Spleen (tissue), 7 donors: Measurements from ENCODE around the gene PITRM1.

ENCODE experiments used
- POLR2A ChIP-seq, 3 donors: fragments of 450-650 bp; IDR thresholded peaks; one replicate each; pipeline ENCODE4 v1.5.1; 2017; ENCODE audit warnings: antibody characterized with exemption in 3 of 3, mild to moderate bottlenecking in 1 of 3
- TF ChIP-seq, protein P1 (sequence below), 11 experiments: fragments of 200-600 bp in 7 of 11; fragments of 450-650 bp in 4 of 11; sonication (generic) in 4 of 11; IDR thresholded peaks in 8 of 11; conservative IDR thresholded peaks in 3 of 11; 1 replicate in 7 of 11; 2 replicates in 4 of 11; pipeline versions ENCODE4 v1.4.0 to v1.8.0; 2016 to 2021; ENCODE audit warnings: antibody characterized with exemption in 11 of 11, inconsistent platforms in 4 of 11, mild to moderate bottlenecking in 1 of 11
- donor health status: DM: no; HTN: no; CAD: no; lungs with moderate emphysema.
- donor health status: DM: no; HTN: no; CAD: no.
- donor health status: DM: no; HTN: no; CAD: no.

DNA sequence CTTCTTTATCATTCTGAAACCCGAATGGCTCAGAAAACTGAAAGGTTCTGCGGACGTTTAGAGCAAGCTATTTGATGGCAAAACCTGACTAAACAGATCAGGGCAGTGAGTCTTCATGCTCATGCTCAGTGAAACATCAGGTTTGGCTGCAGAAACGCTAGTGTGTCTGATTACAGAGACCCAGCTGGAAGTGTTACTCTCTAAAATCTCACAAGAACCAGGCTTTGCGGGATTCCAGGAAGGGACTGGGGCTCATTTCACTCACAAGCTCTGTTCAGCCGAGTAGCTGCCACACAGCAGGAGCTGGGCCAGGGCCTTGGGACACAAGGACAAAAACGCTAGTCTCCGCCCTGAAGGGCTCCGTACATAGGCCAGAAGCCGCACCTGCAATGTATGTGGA lies 2.9 kb downstream of the PITRM1 start:
- TF ChIP-seq, protein P1, sequence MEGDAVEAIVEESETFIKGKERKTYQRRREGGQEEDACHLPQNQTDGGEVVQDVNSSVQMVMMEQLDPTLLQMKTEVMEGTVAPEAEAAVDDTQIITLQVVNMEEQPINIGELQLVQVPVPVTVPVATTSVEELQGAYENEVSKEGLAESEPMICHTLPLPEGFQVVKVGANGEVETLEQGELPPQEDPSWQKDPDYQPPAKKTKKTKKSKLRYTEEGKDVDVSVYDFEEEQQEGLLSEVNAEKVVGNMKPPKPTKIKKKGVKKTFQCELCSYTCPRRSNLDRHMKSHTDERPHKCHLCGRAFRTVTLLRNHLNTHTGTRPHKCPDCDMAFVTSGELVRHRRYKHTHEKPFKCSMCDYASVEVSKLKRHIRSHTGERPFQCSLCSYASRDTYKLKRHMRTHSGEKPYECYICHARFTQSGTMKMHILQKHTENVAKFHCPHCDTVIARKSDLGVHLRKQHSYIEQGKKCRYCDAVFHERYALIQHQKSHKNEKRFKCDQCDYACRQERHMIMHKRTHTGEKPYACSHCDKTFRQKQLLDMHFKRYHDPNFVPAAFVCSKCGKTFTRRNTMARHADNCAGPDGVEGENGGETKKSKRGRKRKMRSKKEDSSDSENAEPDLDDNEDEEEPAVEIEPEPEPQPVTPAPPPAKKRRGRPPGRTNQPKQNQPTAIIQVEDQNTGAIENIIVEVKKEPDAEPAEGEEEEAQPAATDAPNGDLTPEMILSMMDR (IDR thresholded peaks at IDR 0.05 in 8 of 11, conservative IDR thresholded peaks at IDR 0.05 in 3 of 11): no peak
- no peak for TF ChIP-seq POLR2A (IDR thresholded peaks at IDR 0.05)
